ENCODE measurements around the gene RASGRF1.

Gene RASGRF1

GRCh38 chr15:79008659-79009058 is 81.9 kb downstream of the RASGRF1 start:
- no peak overlapping the region for H3K4me3 ChIP-seq (ENCODE audit: low read depth, low read length)
- no peak overlapping the region for H3K27ac ChIP-seq (ENCODE audit: low read depth, low read length)
- H3K27me3 ChIP-seq (ENCODE audit: insufficient read depth, low read length) = no peaks in the 10 kb centered on the region
- H3K36me3 ChIP-seq (ENCODE audit: insufficient read depth, low read length) = no peaks in the 10 kb centered on the region
- peaks cover 16% of the 10 kb centered on the region for H3K4me1 ChIP-seq (ENCODE audit: control insufficient read depth, insufficient read depth, low read length, unreplicated experiment)
- H2AFZ ChIP-seq (ENCODE audit: low read length, unreplicated experiment) = no peak overlapping the region
- H3K79me2 ChIP-seq (ENCODE audit: control insufficient read depth, insufficient read depth, low read length, unreplicated experiment) = no peaks in the 10 kb centered on the region

GRCh38 chr15:79007066-79007465 is 83.5 kb downstream of the RASGRF1 start:
- Histone ChIP-seq H3K27ac (ENCODE audit: low read depth, low read length) (no peak overlapping the region), H3K36me3 (ENCODE audit: insufficient read depth, low read length) (no peaks in the 10 kb centered on the region), H3K4me1 (ENCODE audit: control insufficient read depth, insufficient read depth, low read length, unreplicated experiment) (peaks cover 28% of the 10 kb centered on the region), H3K4me3 (ENCODE audit: low read depth, low read length) (no peak overlapping the region), H3K79me2 (ENCODE audit: control insufficient read depth, insufficient read depth, low read length, unreplicated experiment) (no peaks in the 10 kb centered on the region), H2AFZ (ENCODE audit: low read length, unreplicated experiment) (no peak overlapping the region), H3K27me3 (ENCODE audit: insufficient read depth, low read length) (no peaks in the 10 kb centered on the region)

GRCh38 chr15:79006071-79006470 is 84.5 kb downstream of the RASGRF1 start:
- no peak overlapping the region for H3K27ac ChIP-seq (ENCODE audit: low read depth, low read length)
- no peaks in the 10 kb centered on the region for H3K36me3 ChIP-seq (ENCODE audit: insufficient read depth, low read length)
- H2AFZ ChIP-seq (ENCODE audit: low read length, unreplicated experiment) = no peak overlapping the region
- no peaks in the 10 kb centered on the region for H3K79me2 ChIP-seq (ENCODE audit: control insufficient read depth, insufficient read depth, low read length, unreplicated experiment)
- H3K4me3 ChIP-seq (ENCODE audit: low read depth, low read length) = no peak overlapping the region
- peaks cover 28% of the 10 kb centered on the region for H3K4me1 ChIP-seq (ENCODE audit: control insufficient read depth, insufficient read depth, low read length, unreplicated experiment)
- H3K27me3 ChIP-seq (ENCODE audit: insufficient read depth, low read length) = no peaks in the 10 kb centered on the region

GRCh38 chr15:79004336-79004735 is 86.2 kb downstream of the RASGRF1 start:
- H3K79me2 ChIP-seq (ENCODE audit: control insufficient read depth, insufficient read depth, low read length, unreplicated experiment) = no peaks in the 10 kb centered on the region
- H3K4me1 ChIP-seq (ENCODE audit: control insufficient read depth, insufficient read depth, low read length, unreplicated experiment) = peaks cover 28% of the 10 kb centered on the region
- no peaks in the 10 kb centered on the region for H3K36me3 ChIP-seq (ENCODE audit: insufficient read depth, low read length)
- 0 out of 2 replicates have a peak overlapping the region, but pooled peaks have one; percentile 21 for H3K4me3 ChIP-seq (ENCODE audit: low read depth, low read length)
- H3K27me3 ChIP-seq (ENCODE audit: insufficient read depth, low read length) = no peaks in the 10 kb centered on the region
- peak overlapping the region; percentile 64 for H2AFZ ChIP-seq (ENCODE audit: low read length, unreplicated experiment)
- H3K27ac ChIP-seq (ENCODE audit: low read depth, low read length) = no peak overlapping the region

- Histone ChIP-seq H3K79me2 (ENCODE audit: control insufficient read depth, insufficient read depth, low read length, unreplicated experiment) (no peaks in the 10 kb centered on the region), H3K4me3 (ENCODE audit: low read depth, low read length) (0 out of 2 replicates have a peak overlapping the region, but pooled peaks have one; percentile 21), H3K27me3 (ENCODE audit: insufficient read depth, low read length) (no peaks in the 10 kb centered on the region), H3K4me1 (ENCODE audit: control insufficient read depth, insufficient read depth, low read length, unreplicated experiment) (peaks cover 28% of the 10 kb centered on the region), H3K27ac (ENCODE audit: low read depth, low read length) (no peak overlapping the region), H2AFZ (ENCODE audit: low read length, unreplicated experiment) (peak overlapping the region; percentile 64), H3K36me3 (ENCODE audit: insufficient read depth, low read length) (no peaks in the 10 kb centered on the region)
Measured at GRCh38 chr15:79003896-79004295, 86.7 kb downstream of the RASGRF1 start.

GRCh38 chr15:79003301-79003700 is 87.3 kb downstream of the RASGRF1 start:
- Histone ChIP-seq H3K79me2 (ENCODE audit: control insufficient read depth, insufficient read depth, low read length, unreplicated experiment) (no peaks in the 10 kb centered on the region), H3K36me3 (ENCODE audit: insufficient read depth, low read length) (no peaks in the 10 kb centered on the region), H3K4me3 (ENCODE audit: low read depth, low read length) (no peak overlapping the region), H2AFZ (ENCODE audit: low read length, unreplicated experiment) (no peak overlapping the region), H3K4me1 (ENCODE audit: control insufficient read depth, insufficient read depth, low read length, unreplicated experiment) (peaks cover 28% of the 10 kb centered on the region), H3K27ac (ENCODE audit: low read depth, low read length) (no peak overlapping the region), H3K27me3 (ENCODE audit: insufficient read depth, low read length) (no peaks in the 10 kb centered on the region)

- H3K4me3 ChIP-seq (ENCODE audit: low read depth, low read length) = no peak overlapping the region
- no peaks in the 10 kb centered on the region for H3K27me3 ChIP-seq (ENCODE audit: insufficient read depth, low read length)
- no peak overlapping the region for H3K27ac ChIP-seq (ENCODE audit: low read depth, low read length)
- no peaks in the 10 kb centered on the region for H3K79me2 ChIP-seq (ENCODE audit: control insufficient read depth, insufficient read depth, low read length, unreplicated experiment)
- H3K4me1 ChIP-seq (ENCODE audit: control insufficient read depth, insufficient read depth, low read length, unreplicated experiment) = peaks cover 28% of the 10 kb centered on the region
- no peaks in the 10 kb centered on the region for H3K36me3 ChIP-seq (ENCODE audit: insufficient read depth, low read length)
- H2AFZ ChIP-seq (ENCODE audit: low read length, unreplicated experiment) = no peak overlapping the region
Measured at GRCh38 chr15:79002581-79002980, 88.0 kb downstream of the RASGRF1 start.

- no peak overlapping the region for H2AFZ ChIP-seq (ENCODE audit: low read length, unreplicated experiment)
- H3K27me3 ChIP-seq (ENCODE audit: insufficient read depth, low read length) = no peaks in the 10 kb centered on the region
- H3K4me3 ChIP-seq (ENCODE audit: low read depth, low read length) = no peak overlapping the region
- H3K4me1 ChIP-seq (ENCODE audit: control insufficient read depth, insufficient read depth, low read length, unreplicated experiment) = peaks cover 22% of the 10 kb centered on the region
- no peaks in the 10 kb centered on the region for H3K79me2 ChIP-seq (ENCODE audit: control insufficient read depth, insufficient read depth, low read length, unreplicated experiment)
- no peaks in the 10 kb centered on the region for H3K36me3 ChIP-seq (ENCODE audit: insufficient read depth, low read length)
- no peak overlapping the region for H3K27ac ChIP-seq (ENCODE audit: low read depth, low read length)
Measured at GRCh38 chr15:78999636-79000035, 90.9 kb downstream of the RASGRF1 start.

GRCh38 chr15:78998526-78998925 is 92.1 kb downstream of the RASGRF1 start:
- Histone ChIP-seq H2AFZ (ENCODE audit: low read length, unreplicated experiment) (no peak overlapping the region), H3K36me3 (ENCODE audit: insufficient read depth, low read length) (no peaks in the 10 kb centered on the region), H3K4me1 (ENCODE audit: control insufficient read depth, insufficient read depth, low read length, unreplicated experiment) (peaks cover 11% of the 10 kb centered on the region), H3K27ac (ENCODE audit: low read depth, low read length) (no peak overlapping the region), H3K4me3 (ENCODE audit: low read depth, low read length) (no peak overlapping the region), H3K79me2 (ENCODE audit: control insufficient read depth, insufficient read depth, low read length, unreplicated experiment) (no peaks in the 10 kb centered on the region), H3K27me3 (ENCODE audit: insufficient read depth, low read length) (no peaks in the 10 kb centered on the region)

- H3K79me2 ChIP-seq (ENCODE audit: control insufficient read depth, insufficient read depth, low read length, unreplicated experiment) = no peaks in the 10 kb centered on the region
- H3K27me3 ChIP-seq (ENCODE audit: insufficient read depth, low read length) = no peaks in the 10 kb centered on the region
- H3K36me3 ChIP-seq (ENCODE audit: insufficient read depth, low read length) = no peaks in the 10 kb centered on the region
- peaks cover 6% of the 10 kb centered on the region for H3K4me1 ChIP-seq (ENCODE audit: control insufficient read depth, insufficient read depth, low read length, unreplicated experiment)
- no peak overlapping the region for H3K27ac ChIP-seq (ENCODE audit: low read depth, low read length)
- no peak overlapping the region for H3K4me3 ChIP-seq (ENCODE audit: low read depth, low read length)
- H2AFZ ChIP-seq (ENCODE audit: low read length, unreplicated experiment) = no peak overlapping the region
Measured at GRCh38 chr15:78997981-78998499, 92.5 kb downstream of the RASGRF1 start.

- Histone ChIP-seq H3K79me2 (ENCODE audit: control insufficient read depth, insufficient read depth, low read length, unreplicated experiment) (no peaks in the 10 kb centered on the region), H3K4me1 (ENCODE audit: control insufficient read depth, insufficient read depth, low read length, unreplicated experiment) (no peaks in the 10 kb centered on the region), H3K4me3 (ENCODE audit: low read depth, low read length) (no peak overlapping the region), H3K36me3 (ENCODE audit: insufficient read depth, low read length) (no peaks in the 10 kb centered on the region), H2AFZ (ENCODE audit: low read length, unreplicated experiment) (no peak overlapping the region), H3K27ac (ENCODE audit: low read depth, low read length) (no peak overlapping the region), H3K27me3 (ENCODE audit: insufficient read depth, low read length) (no peaks in the 10 kb centered on the region)
Measured at GRCh38 chr15:78996894-78997275, 93.7 kb downstream of the RASGRF1 start.

Data from ACC112 (cell line).